Mucosa of stomach (tissue), 1 donor: Measurements from ENCODE around the gene BPTF.
"Not testable (repeated sequence)": the region's sequence is repeated elsewhere in the genome, so short reads cannot be mapped to it uniquely, and the experiment has no call there.

Experiments used
- H3K27me3 ChIP-seq: one replicate; pipeline ENCODE4 v1.7.0; 2013; ENCODE audit warnings: mild to moderate bottlenecking, low read length; ENCODE audit not compliant: control insufficient read depth, insufficient read depth
- H3K36me3 ChIP-seq: one replicate; pipeline ENCODE4 v1.7.0; 2013; ENCODE audit warnings: low read length; ENCODE audit not compliant: control insufficient read depth, insufficient read depth
- H3K4me1 ChIP-seq: one replicate; pipeline ENCODE4 v1.7.0; 2013; ENCODE audit warnings: mild to moderate bottlenecking, low read length; ENCODE audit not compliant: control insufficient read depth, insufficient read depth
- H3K4me3 ChIP-seq: one replicate; pipeline ENCODE4 v1.7.0; 2013; ENCODE audit warnings: low read length
- H3K9ac ChIP-seq: one replicate; pipeline ENCODE4 v1.7.0; 2013; ENCODE audit warnings: mild to moderate bottlenecking, low read length, moderate library complexity
- H3K9me3 ChIP-seq: one replicate; pipeline ENCODE4 v1.7.0; 2013; ENCODE audit warnings: mild to moderate bottlenecking, low read length, moderate library complexity; ENCODE audit not compliant: control insufficient read depth
- donor health status: Pancreatic carcinoma.

Gene BPTF

GRCh38 chr17:67911059-67911782, 85.9 kb downstream of the BPTF start:
- Histone ChIP-seq H3K4me3 (no peak overlapping the region), H3K36me3 (peaks cover 3% of the 10 kb centered on the region), H3K9me3 (no peaks in the 10 kb centered on the region), H3K9ac (no peak overlapping the region), H3K27me3 (no peaks in the 10 kb centered on the region), H3K4me1 (no peaks in the 10 kb centered on the region)

GRCh38 chr17:67912088-67912487, 86.8 kb downstream of the BPTF start:
- Histone ChIP-seq H3K4me1 (no peaks in the 10 kb centered on the region), H3K4me3 (no peak overlapping the region), H3K36me3 (peaks cover 3% of the 10 kb centered on the region), H3K9ac (no peak overlapping the region), H3K9me3 (no peaks in the 10 kb centered on the region), H3K27me3 (no peaks in the 10 kb centered on the region)

- Histone ChIP-seq H3K9me3 (no peaks in the 10 kb centered on the region), H3K4me1 (no peaks in the 10 kb centered on the region), H3K36me3 (peaks cover 3% of the 10 kb centered on the region), H3K9ac (no peak overlapping the region), H3K4me3 (no peak overlapping the region), H3K27me3 (no peaks in the 10 kb centered on the region)
These were observed 87.4 kb downstream of the BPTF start for GRCh38 chr17:67912656-67913055.

GRCh38 chr17:67920212-67920611, 94.9 kb downstream of the BPTF start:
- no peaks in the 10 kb centered on the region for H3K4me1 ChIP-seq
- H3K9ac ChIP-seq: no peak overlapping the region
- H3K4me3 ChIP-seq: no peak overlapping the region
- no peaks in the 10 kb centered on the region for H3K36me3 ChIP-seq
- no peaks in the 10 kb centered on the region for H3K27me3 ChIP-seq
- H3K9me3 ChIP-seq: no peaks in the 10 kb centered on the region

GRCh38 chr17:67922503-67922902, 97.2 kb downstream of the BPTF start:
- Histone ChIP-seq H3K4me3 (no peak overlapping the region), H3K9me3 (no peaks in the 10 kb centered on the region), H3K27me3 (no peaks in the 10 kb centered on the region), H3K36me3 (peaks cover 1% of the 10 kb centered on the region), H3K9ac (no peak overlapping the region), H3K4me1 (no peaks in the 10 kb centered on the region)

- not testable (repeated sequence) for H3K27me3 ChIP-seq, H3K4me3 ChIP-seq, H3K9ac ChIP-seq, H3K36me3 ChIP-seq, H3K9me3 ChIP-seq, H3K4me1 ChIP-seq
These were observed 103.5 kb downstream of the BPTF start for GRCh38 chr17:67928842-67929241.

- Histone ChIP-seq H3K9ac (no peak overlapping the region), H3K4me3 (no peak overlapping the region), H3K36me3 (peaks cover 7% of the 10 kb centered on the region), H3K9me3 (no peaks in the 10 kb centered on the region), H3K27me3 (no peaks in the 10 kb centered on the region), H3K4me1 (no peaks in the 10 kb centered on the region)
These were observed 105.9 kb downstream of the BPTF start for GRCh38 chr17:67931227-67931626.

- Histone ChIP-seq H3K4me3 (no peak overlapping the region), H3K36me3 (peaks cover 21% of the 10 kb centered on the region), H3K9ac (no peak overlapping the region), H3K4me1 (no peaks in the 10 kb centered on the region), H3K27me3 (no peaks in the 10 kb centered on the region), H3K9me3 (no peaks in the 10 kb centered on the region)
These were observed 117.5 kb downstream of the BPTF start for GRCh38 chr17:67942810-67943209.

GRCh38 chr17:67944035-67944434, 118.7 kb downstream of the BPTF start:
- Histone ChIP-seq H3K36me3 (peaks cover 21% of the 10 kb centered on the region), H3K9ac (no peak overlapping the region), H3K4me1 (no peaks in the 10 kb centered on the region)

GRCh38 chr17:67946513-67946912, 121.2 kb downstream of the BPTF start:
- H3K4me1 ChIP-seq: no peaks in the 10 kb centered on the region
- no peak overlapping the region for H3K9ac ChIP-seq
- H3K9me3 ChIP-seq: no peaks in the 10 kb centered on the region
- no peak overlapping the region for H3K4me3 ChIP-seq
- H3K27me3 ChIP-seq: no peaks in the 10 kb centered on the region
- peaks cover 21% of the 10 kb centered on the region for H3K36me3 ChIP-seq

More at GRCh38 chr17:67944035-67944434, 118.7 kb downstream of the BPTF start:
- no peak overlapping the region for H3K4me3 ChIP-seq
- H3K9me3 ChIP-seq: no peaks in the 10 kb centered on the region
- no peaks in the 10 kb centered on the region for H3K27me3 ChIP-seq

- H3K27me3 ChIP-seq: no peaks in the 10 kb centered on the region
- no peak overlapping the region for H3K4me3 ChIP-seq
- H3K4me1 ChIP-seq: no peaks in the 10 kb centered on the region
- peaks cover 18% of the 10 kb centered on the region for H3K36me3 ChIP-seq
- H3K9me3 ChIP-seq: no peaks in the 10 kb centered on the region
- H3K9ac ChIP-seq: no peak overlapping the region
These were observed 122.1 kb downstream of the BPTF start for GRCh38 chr17:67947325-67947813.

- no peaks in the 10 kb centered on the region for H3K9me3 ChIP-seq
- H3K9ac ChIP-seq: no peak overlapping the region
- H3K27me3 ChIP-seq: no peaks in the 10 kb centered on the region
- H3K4me3 ChIP-seq: no peak overlapping the region
- H3K36me3 ChIP-seq: peaks cover 3% of the 10 kb centered on the region
- H3K4me1 ChIP-seq: no peaks in the 10 kb centered on the region
These were observed 125.6 kb downstream of the BPTF start for GRCh38 chr17:67950945-67951344.

GRCh38 chr17:67959510-67959909, 134.2 kb downstream of the BPTF start:
- Histone ChIP-seq H3K4me3 (no peak overlapping the region), H3K9me3 (no peaks in the 10 kb centered on the region), H3K27me3 (no peaks in the 10 kb centered on the region), H3K4me1 (no peaks in the 10 kb centered on the region), H3K36me3 (no peaks in the 10 kb centered on the region), H3K9ac (no peak overlapping the region)
